ENCODE measurements around the gene TTC17. TPM values are rescaled to one million over a fixed set of nuclear protein-coding genes. Genes with fewer than 3 reads are reported as not detected.

Gene TTC17
- polyA plus RNA-seq, 3 donors, result 34.7 to 82.5 (median 40.8) TPM

GRCh38 chr11:43376594-43376993 is 17.9 kb downstream of the TTC17 start:
- H3K9me3 ChIP-seq (replicated peaks in 1 of 2; ENCODE audit: control insufficient read depth in 1 of 2, insufficient read depth in 1 of 2, low read length in 2 of 2), result no peaks in the 10 kb centered on the region
- H3K27ac Mint-ChIP-seq, result no peak overlapping the region
- H3K79me2 ChIP-seq (ENCODE audit: insufficient read depth, low read length), result peaks cover 54% of the 10 kb centered on the region
- H3K4me3 Mint-ChIP-seq, result no peak overlapping the region
- DNase-seq, result no peak
- H3K4me3 ChIP-seq (replicated peaks in 1 of 3; ENCODE audit: low read depth in 2 of 3, low read length in 3 of 3), result no peak overlapping the region
- H3K27ac ChIP-seq (ENCODE audit: low read depth in 1 of 2, low read length in 2 of 2), result no peak overlapping the region
- H4K20me1 ChIP-seq (ENCODE audit: insufficient read depth, low read length), result peaks cover 50% of the 10 kb centered on the region
- WGBS (ENCODE audit: insufficient coverage), result no CpG with 5 or more reads among the region's 2 CpGs
- intact Hi-C loops (cut with micrococcal nuclease), result no loop called here
- H3K4me1 ChIP-seq (ENCODE audit: control insufficient read depth in 1 of 2, insufficient read depth in 2 of 2, low read length in 2 of 2), result no peaks in the 10 kb centered on the region
- H3K4me1 Mint-ChIP-seq, result peaks cover 2% of the 10 kb centered on the region
- peaks cover 0 to 2% (median 0%) of the 10 kb centered on the region in 3 donors for H3K27me3 Mint-ChIP-seq (ENCODE audit: low read depth in 3 of 3)
- H3K9ac ChIP-seq (ENCODE audit: insufficient read depth, low read length, poor library complexity, severe bottlenecking), result no peak overlapping the region
- H3K36me3 Mint-ChIP-seq, result peaks cover 37 to 40% of the 10 kb centered on the region in 2 donors
- H2AFZ ChIP-seq (ENCODE audit: insufficient read depth, low read depth, low read length, poor library complexity, severe bottlenecking), result no peak overlapping the region
- no peak overlapping the region for H3K4me2 ChIP-seq (replicated peaks; ENCODE audit: extremely low read depth, low read length, poor library complexity, severe bottlenecking)
- TF ChIP-seq CTCF (IDR thresholded peaks at IDR 0.05), result no peak
- no peaks in the 10 kb centered on the region for H3K9me3 Mint-ChIP-seq
- peaks cover 28 to 67% of the 10 kb centered on the region in 2 donors for H3K36me3 ChIP-seq (replicated peaks in 1 of 2; ENCODE audit: control insufficient read depth in 1 of 2, insufficient read depth in 2 of 2, low read length in 2 of 2)
- no peaks in the 10 kb centered on the region for H3K27me3 ChIP-seq (ENCODE audit: control insufficient read depth in 2 of 2, insufficient read depth in 2 of 2, low read length in 2 of 2)

GRCh38 chr11:43377389-43377788 is 18.7 kb downstream of the TTC17 start:
- Mint-ChIP-seq H3K36me3 (peaks cover 40 to 41% of the 10 kb centered on the region in 2 donors), H3K4me1 (peaks cover 2% of the 10 kb centered on the region), H3K27ac (no peak overlapping the region), H3K4me3 (no peak overlapping the region), H3K9me3 (no peaks in the 10 kb centered on the region), H3K27me3 (ENCODE audit: low read depth in 3 of 3) (peaks cover 0 to 2% (median 0%) of the 10 kb centered on the region in 3 donors)
- peaks cover 47% of the 10 kb centered on the region for H4K20me1 ChIP-seq (ENCODE audit: insufficient read depth, low read length)
- no peak for TF ChIP-seq CTCF (IDR thresholded peaks at IDR 0.05)
- no peak overlapping the region for H3K4me2 ChIP-seq (replicated peaks; ENCODE audit: extremely low read depth, low read length, poor library complexity, severe bottlenecking)
- H3K36me3 ChIP-seq (replicated peaks in 1 of 2; ENCODE audit: control insufficient read depth in 1 of 2, insufficient read depth in 2 of 2, low read length in 2 of 2), result peaks cover 30 to 67% of the 10 kb centered on the region in 2 donors
- no peak overlapping the region for H3K4me3 ChIP-seq (replicated peaks in 1 of 3; ENCODE audit: low read depth in 2 of 3, low read length in 3 of 3)
- H3K9ac ChIP-seq (ENCODE audit: insufficient read depth, low read length, poor library complexity, severe bottlenecking), result no peak overlapping the region
- intact Hi-C loops (cut with micrococcal nuclease), result no loop called here
- no peak for DNase-seq
- no peak overlapping the region for H2AFZ ChIP-seq (ENCODE audit: insufficient read depth, low read depth, low read length, poor library complexity, severe bottlenecking)
- no peak overlapping the region for H3K27ac ChIP-seq (ENCODE audit: low read depth in 1 of 2, low read length in 2 of 2)
- H3K79me2 ChIP-seq (ENCODE audit: insufficient read depth, low read length), result peaks cover 47% of the 10 kb centered on the region
- H3K9me3 ChIP-seq (replicated peaks in 1 of 2; ENCODE audit: control insufficient read depth in 1 of 2, insufficient read depth in 1 of 2, low read length in 2 of 2), result no peaks in the 10 kb centered on the region
- no peaks in the 10 kb centered on the region for H3K27me3 ChIP-seq (ENCODE audit: control insufficient read depth in 2 of 2, insufficient read depth in 2 of 2, low read length in 2 of 2)
- H3K4me1 ChIP-seq (ENCODE audit: control insufficient read depth in 1 of 2, insufficient read depth in 2 of 2, low read length in 2 of 2), result no peaks in the 10 kb centered on the region

Measured in CD14-positive monocyte (primary cell).